ENCODE measurements around the gene FBXW5.

The FBXW5 gene

DNA sequence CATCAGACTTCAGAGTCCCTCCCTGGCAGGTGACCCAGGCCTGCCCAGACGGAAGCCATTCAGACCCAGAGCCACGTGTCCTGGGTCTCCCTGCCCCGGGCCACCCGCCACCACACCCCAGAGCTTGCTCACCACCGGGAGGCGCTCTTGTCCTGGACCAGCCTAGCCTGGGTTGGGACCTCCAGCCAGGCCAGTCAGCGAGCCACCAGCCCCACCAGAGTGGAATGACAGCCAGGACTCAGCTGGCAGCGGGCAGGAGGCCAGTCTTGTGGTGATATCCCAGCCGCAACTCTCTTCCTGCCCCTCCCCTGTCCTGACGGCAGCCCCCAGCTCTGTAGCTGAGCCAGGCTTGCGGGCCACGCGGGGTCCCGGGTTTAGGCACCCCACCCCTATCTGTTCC is 31.1 kb upstream of the FBXW5 start:
- TF ChIP-seq, protein P1, sequence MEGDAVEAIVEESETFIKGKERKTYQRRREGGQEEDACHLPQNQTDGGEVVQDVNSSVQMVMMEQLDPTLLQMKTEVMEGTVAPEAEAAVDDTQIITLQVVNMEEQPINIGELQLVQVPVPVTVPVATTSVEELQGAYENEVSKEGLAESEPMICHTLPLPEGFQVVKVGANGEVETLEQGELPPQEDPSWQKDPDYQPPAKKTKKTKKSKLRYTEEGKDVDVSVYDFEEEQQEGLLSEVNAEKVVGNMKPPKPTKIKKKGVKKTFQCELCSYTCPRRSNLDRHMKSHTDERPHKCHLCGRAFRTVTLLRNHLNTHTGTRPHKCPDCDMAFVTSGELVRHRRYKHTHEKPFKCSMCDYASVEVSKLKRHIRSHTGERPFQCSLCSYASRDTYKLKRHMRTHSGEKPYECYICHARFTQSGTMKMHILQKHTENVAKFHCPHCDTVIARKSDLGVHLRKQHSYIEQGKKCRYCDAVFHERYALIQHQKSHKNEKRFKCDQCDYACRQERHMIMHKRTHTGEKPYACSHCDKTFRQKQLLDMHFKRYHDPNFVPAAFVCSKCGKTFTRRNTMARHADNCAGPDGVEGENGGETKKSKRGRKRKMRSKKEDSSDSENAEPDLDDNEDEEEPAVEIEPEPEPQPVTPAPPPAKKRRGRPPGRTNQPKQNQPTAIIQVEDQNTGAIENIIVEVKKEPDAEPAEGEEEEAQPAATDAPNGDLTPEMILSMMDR (conservative IDR thresholded peaks at IDR 0.05), result no peak

DNA sequence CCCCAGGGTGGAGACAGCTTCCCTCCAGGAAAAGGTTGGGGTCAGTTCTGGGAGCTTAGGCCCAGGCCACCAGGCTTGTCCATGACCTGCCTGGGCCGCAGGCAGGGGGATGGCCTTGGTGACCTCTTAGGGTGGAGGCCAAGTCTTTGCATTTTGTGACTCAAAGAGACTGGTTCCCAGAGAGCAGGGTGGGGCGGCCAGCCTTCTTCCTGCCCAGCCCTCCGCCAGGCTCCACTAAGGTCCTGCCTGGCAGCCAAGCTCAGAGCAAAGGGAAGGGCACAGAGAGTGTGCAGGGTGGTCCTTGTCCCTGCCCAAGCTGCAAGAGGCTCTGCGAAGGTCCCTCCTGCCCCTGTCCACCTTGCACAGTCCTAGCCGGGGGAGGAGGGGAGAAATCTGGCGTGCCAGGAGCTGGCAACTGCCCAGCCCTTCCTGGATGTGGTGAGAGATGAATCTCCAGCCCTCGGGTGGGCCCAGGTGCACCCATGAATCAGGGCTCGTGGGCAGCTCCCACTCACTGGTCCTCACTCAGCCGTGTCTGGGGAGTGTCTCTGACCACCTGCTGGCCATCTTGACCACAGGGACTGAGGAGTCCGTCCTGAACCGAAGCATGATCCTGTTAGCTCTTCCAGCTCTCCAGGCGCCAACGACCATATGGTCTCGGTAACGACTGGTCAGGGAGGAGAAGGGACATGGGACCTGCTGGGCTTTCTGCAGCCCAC is 30.4 kb upstream of the FBXW5 start:
- TF ChIP-seq, protein P1 (conservative IDR thresholded peaks at IDR 0.05), result no peak
- no peak overlapping the region for H3K27ac ChIP-seq

More for the DNA sequence above, 31.1 kb upstream of the FBXW5 start:
- H3K27ac ChIP-seq, result no peak overlapping the region

DNA sequence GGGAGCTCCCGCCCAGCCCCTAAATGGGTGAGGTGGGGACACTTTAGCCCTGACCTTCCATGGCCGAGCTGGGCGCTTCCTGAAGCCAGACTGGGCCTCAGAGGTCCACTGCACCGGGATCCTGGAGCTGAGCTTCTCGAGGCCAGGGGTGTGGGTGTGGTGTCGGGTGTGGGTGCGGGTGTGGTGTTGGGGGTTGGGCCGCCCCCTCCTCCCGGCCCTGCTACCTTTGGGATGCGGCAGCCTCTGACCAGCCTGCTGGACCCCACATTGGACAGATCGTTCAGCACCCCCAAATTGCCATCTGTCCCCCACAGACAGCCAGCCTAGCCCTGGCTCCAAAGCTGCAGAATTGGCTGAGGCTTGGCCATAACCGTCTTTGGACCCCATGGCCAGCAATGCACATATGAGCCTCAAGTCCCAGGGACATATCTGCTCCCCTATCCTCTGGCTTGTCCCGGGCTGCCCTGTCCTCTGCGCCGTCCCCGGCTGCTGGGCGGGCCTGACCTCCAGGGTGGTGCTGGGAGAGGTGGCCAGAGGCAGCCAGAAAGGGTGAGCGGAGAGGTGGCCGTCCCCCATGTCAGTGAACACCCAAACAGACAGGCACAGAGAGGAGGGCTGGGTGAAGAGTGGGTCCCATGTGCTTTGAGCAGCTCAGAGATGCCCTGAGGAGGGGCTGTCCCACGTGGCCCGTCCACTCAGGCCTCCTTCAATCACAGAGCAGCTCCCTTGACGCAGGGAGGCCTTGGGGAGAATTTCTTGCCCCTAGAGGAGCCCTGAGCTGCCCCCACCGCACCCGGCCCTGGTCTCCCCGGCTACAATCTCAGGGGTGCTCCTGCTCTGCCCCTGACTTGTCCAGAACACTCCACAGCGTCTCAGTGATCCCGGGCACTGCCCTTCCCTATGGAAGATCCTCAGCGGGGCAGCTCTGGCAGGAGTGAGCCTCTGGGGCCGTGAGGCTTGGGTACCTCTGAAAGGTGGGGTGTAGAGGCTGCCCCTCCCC is 29.4 kb upstream of the FBXW5 start:
- TF ChIP-seq, protein P1 (conservative IDR thresholded peaks at IDR 0.05), result no peak
- no peak overlapping the region for H3K27ac ChIP-seq

GRCh38 chr9:136972743-136973142 is 28.2 kb upstream of the FBXW5 start:
- TF ChIP-seq, protein P1 (conservative IDR thresholded peaks at IDR 0.05), result no peak
- no peak overlapping the region for H3K27ac ChIP-seq

DNA sequence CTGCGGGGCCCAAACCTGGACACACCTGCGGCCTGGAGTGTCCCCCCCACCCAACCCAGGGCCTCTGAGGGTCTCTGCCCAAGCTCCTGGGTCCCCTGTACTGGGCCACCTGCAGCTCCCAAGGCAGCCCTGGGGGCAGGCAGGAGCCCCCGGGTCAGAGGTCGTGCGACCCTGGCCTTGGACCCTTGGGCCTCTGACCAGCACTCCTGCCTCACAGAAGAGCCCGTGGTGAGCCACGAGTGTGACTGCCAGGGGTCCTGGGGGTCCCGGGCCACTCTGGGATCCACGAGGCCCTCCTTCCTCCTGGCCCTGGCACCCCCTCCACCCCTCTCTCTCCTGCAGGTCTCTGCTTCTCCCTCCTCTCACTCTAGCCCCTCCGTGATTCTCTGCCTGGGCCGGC is 27.8 kb upstream of the FBXW5 start:
- H3K27ac ChIP-seq, result no peak overlapping the region
- TF ChIP-seq, protein P1 (conservative IDR thresholded peaks at IDR 0.05), result no peak

GRCh38 chr9:136971746-136972145 is 27.2 kb upstream of the FBXW5 start:
- TF ChIP-seq, protein P1 (conservative IDR thresholded peaks at IDR 0.05), result no peak
- no peak overlapping the region for H3K27ac ChIP-seq

- TF ChIP-seq, protein P1 (conservative IDR thresholded peaks at IDR 0.05), result no peak
- no peak overlapping the region for H3K27ac ChIP-seq
Observed at GRCh38 chr9:136970361-136970760, 25.8 kb upstream of the FBXW5 start.
